T-helper 2 cell treated with Interferon-gamma antibody and Interleukin-4, amounts not matched to agents 100 ng/mL and 5 ng/mL, for 36 hours (primary cell): ENCODE measurements around the gene CHAMP1. TPM values are rescaled to one million over a fixed set of nuclear protein-coding genes. Genes with fewer than 3 reads are reported as not detected.

Experiments
- intact Hi-C: fragments of 100-400 bp; cut with micrococcal nuclease; formaldehyde crosslinking; loops from one replicate; pipeline ENCODE4 v1.15.1; 2023
- total RNA-seq: library from RNA; stranded (reverse); gene quantifications from 2 replicates; pipeline ENCODE4 v1.2.3, GENCODE V29; 2022

Gene CHAMP1, protein sequence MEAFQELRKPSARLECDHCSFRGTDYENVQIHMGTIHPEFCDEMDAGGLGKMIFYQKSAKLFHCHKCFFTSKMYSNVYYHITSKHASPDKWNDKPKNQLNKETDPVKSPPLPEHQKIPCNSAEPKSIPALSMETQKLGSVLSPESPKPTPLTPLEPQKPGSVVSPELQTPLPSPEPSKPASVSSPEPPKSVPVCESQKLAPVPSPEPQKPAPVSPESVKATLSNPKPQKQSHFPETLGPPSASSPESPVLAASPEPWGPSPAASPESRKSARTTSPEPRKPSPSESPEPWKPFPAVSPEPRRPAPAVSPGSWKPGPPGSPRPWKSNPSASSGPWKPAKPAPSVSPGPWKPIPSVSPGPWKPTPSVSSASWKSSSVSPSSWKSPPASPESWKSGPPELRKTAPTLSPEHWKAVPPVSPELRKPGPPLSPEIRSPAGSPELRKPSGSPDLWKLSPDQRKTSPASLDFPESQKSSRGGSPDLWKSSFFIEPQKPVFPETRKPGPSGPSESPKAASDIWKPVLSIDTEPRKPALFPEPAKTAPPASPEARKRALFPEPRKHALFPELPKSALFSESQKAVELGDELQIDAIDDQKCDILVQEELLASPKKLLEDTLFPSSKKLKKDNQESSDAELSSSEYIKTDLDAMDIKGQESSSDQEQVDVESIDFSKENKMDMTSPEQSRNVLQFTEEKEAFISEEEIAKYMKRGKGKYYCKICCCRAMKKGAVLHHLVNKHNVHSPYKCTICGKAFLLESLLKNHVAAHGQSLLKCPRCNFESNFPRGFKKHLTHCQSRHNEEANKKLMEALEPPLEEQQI
- 38.1 and 38.8 TPM in 2 replicates for total RNA-seq

DNA sequence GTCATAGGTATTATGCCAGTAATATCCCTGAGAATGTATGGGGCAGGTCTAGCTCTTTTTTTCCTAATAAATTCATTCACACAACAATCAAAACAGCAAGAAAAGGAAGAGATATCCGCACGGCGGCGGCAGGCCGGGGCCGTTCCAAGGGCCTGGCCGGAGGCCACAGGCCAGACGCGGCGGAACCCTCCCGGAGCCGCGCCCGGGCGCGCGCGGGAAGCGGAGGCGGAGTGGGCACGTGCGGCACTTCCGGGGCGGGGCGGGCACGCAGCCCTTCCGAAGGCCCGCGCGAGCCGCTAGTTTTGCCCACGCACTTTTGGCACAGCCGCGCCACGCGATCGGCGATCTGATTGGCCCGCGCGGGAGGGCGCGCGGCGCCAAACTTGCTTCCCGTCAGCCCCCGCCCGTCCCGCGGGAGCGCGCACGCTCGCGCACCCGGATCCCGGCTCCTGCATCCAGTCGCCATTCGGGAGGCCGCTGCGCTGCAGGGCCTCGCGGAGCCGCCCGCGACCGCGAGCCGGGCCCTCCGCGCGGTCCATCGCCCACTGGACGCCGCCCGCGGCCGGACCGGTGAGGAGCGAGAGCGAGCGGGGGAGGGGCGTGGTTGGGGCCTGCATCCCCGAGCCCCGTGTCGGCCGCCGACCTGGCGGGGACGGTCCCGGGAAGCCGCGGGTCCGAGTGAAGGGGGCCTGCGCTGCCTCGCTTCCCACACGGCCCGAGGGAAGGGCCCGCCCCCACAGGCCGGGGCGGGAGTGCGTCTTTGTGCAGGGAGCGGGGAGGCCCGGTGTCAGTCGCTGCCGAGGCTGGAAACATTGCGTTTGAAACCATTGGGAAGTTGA, at the start of gene CHAMP1:
Gene CHAMP1, plus strand, starts transcription at position 430 of the 839 bp plus-strand sequence. CDS start 9,340 bp downstream, outside the sequence.
- intact Hi-C loops, result loop anchor here (1.0 kb wide), 2 partner anchors 33 to 79 kb away; partner anchors contain the start of gene UPF3A

DNA sequence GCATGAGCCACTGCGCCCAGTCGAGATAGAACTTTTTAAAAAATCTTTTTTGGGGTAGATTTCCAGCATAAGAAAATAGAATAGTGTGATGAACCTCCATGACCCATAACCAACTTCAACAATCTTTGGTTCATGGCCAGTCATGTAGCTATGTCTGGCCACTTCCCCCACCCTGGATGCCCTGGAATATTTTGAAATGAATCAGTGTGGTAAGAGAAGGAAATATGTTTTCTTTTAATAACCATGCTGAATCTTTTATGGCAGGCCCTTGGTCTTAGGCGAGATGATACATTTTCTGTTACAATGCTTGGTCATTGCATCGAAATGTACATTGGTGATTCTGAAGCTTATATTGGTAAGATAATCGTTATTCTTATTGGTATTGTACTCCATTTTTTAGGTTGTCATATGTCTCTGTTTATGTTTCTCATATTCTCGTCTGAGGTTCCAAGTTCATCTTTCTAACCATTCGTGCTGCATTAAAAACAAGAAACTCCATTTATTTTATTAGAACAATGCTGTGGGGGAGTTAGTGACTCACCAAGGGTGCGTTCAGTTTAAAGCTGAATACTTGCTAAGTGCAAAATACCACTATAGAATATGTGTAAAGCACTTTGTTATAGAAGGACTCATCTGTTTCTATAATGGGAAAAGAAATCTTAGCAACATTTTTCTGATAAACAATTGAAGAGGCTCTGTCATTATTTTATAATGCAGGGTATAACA, 49.3 kb upstream of the CHAMP1 start:
- intact Hi-C loops, result no loop called here

DNA sequence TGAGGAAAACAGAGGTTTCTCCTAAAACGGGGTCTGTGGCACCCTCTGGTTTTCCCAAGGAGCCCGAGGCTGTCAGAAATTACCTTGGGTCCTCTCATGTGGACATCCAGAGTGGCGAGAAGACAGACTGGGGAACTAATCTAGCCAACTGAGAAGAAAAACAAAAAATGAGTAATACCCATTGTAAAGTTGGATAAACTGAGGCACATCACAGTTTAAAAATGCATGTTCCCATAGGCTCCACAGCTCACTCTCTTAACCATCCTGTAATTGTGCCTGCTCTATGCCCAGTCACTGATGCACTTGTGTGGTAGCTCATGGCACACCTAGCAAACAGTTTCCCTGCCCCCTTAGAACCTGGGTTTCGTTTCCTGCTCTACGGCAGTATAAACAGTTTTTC, 48.1 kb upstream of the CHAMP1 start:
- intact Hi-C loops, result no loop called here

DNA sequence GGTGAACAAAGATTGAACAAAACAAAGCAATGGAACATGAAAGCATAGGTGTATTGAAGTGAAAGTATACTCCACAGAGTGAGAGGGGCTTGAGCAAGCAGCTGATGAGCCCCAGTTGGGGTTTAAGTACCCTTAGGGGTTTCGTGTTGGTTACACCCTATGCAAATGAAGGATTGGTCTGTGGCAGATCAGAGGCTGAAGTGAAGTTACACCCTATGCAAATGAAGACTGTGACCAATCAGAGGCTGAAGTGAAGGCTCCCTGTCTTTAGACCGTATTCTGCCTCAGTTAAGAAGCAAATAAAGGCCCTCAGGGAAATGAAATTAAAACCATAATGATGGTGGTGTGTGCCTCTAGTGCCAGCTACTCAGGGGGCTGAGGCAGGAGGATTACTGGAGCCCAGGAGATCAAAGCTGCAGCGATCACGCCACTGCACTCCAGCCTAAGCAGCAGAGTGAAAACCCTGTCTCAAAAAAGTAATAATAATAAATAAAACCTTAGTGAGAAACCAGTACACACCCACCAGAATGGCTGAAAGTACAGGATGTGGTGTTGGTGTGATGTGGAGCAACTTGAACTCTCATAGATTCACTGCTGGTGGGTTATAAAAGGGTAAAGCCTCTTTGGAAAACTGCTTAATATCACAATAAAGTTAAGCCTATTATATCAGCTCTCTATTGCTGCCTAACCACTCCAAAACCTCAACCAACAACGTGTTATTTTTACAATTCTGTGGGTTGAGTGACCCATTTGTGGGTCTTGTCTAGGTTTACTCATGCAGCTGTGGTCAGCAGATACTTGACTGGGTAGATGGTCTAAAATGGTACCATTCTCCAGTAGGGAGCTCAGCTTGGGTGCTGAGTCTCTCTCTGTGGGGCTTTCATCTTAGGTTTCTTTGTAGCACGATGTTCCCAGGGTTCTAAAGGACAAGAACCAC, 45.7 kb upstream of the CHAMP1 start:
- intact Hi-C loops, result no loop called here

DNA sequence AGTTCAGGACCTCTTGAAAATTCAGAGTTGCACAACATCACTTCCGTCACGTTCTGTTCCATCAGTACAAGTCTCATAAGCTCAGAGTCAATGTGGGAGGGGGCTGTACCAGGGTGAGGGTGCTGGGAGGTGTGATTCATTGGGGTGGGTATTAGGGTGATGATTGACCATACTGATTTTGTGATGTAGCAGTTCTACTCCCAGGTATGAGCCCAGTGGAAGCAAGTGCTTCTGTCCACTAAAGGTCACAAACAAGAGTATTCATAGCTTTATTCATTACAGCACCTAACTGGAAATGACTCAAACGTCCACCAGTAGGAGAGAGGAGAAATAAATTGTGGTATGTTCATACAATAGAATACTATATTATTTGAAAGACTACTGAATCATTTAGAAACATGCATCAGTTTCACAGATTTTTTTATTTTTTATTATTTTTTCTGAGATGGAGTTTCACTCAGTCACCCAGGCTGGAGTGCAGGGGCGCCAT, 45.0 kb upstream of the CHAMP1 start:
- intact Hi-C loops, result no loop called here

DNA sequence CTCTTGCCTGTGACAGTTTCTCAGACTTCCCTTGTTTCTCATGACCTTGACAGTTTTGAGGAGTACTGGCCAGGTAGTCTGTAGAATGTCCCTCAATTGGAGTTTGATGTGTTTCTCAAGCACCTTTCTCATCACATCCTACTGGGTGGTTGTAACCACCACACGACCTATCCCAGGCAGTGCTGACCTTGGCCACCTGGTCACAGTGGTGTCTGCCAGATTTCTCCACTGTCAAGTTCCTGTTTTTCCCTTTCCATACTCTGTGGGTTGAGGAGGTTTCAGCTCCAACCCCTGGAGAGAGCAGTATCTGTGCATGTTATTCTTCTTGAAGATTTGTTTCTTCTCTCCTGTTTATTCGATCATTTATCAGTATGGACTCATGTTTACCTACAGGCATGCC, 41.3 kb upstream of the CHAMP1 start:
- intact Hi-C loops, result no loop called here

DNA sequence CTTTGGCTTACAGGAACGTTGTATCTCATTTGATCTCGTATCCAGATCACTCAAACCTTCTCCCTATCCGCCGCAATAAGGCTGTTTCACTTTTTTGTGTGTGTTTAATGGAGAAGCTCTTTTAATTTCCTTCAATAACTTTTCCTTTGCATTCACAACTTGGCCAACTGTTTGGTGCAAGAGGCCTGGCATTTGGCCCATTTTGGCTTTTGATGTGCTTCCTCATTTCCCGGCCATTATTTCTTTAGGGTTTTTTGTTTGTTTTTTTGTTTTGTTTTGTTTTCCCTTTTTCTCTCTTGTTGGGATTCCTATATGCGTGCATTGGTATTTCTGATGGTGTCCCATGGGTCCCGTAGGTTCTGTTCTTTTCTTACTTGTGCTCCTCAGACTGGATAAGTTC, 39.0 kb upstream of the CHAMP1 start:
- intact Hi-C loops, result no loop called here

DNA sequence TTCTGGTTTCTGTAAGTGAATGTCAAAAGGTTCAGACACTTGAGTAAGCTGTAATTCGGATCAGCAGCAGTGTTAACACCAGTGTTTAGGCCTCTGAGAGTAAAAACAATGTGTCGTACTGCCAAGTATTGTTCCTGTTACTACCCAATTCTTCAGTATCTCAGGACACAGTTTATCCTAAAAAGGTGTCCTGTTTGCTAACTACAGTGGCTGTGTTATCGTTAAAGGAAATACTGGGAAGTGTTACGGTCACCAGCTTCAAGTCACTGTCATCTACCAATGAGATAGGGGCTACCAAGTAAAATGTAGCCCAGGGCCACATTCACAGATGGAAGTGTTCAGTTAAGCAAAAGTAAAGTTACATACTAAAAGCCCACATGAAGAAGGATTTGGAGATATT, 35.2 kb upstream of the CHAMP1 start:
- intact Hi-C loops, result no loop called here

DNA sequence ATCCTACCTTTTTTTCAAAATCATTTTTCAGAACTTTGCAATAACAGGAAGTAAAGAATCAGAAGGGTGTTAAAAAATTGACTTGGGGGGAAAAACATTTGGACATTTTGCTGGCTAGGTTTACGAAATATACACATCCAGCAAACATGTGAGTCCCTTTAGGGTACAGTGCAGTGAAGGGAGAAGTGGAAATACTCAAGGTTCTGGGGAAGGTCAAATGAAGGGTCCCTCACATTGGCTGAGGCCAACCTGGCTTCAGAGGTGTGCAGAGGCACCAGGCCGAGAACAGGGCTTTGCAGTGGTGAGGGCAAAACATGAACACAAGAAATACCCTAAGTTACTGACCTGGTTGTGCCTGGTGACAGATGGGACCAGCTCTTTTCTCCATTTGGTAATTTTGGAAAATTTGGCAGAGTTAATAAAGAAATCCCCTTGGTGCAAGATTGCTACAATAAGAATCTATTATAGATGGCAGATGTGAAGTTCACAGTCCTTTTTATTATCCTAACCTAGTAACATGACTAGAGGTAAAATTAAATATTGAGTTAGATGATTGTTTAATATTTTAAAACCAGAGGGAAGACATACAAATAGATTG, 34.4 kb upstream of the CHAMP1 start:
- intact Hi-C loops, result loop anchor here (2.0 kb wide), 1 partner anchor 45 kb away; the partner anchor contains the start of gene CDC16

DNA sequence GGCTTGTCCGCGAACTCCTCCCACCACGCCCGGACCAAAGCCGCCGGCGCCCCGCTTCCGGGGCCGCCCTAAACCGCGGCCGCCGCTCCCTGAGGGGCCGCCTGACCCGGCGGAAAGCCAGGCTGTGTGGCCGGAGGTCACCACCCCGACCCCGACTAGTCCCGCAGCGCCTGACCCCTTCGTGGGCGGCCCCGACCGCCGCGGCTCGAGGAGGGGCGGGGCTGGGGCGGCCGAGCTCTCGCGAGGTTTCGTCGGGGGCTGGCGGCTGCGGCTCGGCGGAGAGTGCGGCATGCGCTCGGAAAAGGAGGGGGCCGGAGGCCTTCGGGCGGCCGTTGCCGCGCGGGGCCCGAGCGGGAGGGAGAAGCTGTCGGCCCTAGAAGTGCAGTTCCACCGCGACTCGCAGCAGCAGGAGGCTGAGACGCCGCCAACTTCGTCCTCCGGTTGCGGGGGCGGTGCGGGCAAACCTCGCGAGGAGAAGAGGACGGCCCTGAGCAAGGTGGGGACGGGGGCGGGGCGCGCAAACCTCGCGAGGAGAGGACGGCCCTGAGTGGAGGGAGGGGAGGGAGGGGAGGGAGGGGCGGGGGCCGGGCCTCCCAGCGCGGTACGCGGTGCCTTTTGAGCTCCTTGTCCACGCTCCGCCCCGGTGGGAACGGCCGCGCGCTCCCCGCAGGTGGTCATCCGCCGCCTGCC, 32.8 kb upstream of the CHAMP1 start, which contains the start of gene UPF3A:
Gene UPF3A, plus strand, starts transcription at position 251 of the 690 bp plus-strand sequence. Its CDS starts 39 bp downstream, at position 290.
- intact Hi-C loops, result loop anchor here (1.0 to 2.0 kb wide), 3 partner anchors 33 to 464 kb away; partner anchors contain the start of genes CDC16 and CHAMP1

DNA sequence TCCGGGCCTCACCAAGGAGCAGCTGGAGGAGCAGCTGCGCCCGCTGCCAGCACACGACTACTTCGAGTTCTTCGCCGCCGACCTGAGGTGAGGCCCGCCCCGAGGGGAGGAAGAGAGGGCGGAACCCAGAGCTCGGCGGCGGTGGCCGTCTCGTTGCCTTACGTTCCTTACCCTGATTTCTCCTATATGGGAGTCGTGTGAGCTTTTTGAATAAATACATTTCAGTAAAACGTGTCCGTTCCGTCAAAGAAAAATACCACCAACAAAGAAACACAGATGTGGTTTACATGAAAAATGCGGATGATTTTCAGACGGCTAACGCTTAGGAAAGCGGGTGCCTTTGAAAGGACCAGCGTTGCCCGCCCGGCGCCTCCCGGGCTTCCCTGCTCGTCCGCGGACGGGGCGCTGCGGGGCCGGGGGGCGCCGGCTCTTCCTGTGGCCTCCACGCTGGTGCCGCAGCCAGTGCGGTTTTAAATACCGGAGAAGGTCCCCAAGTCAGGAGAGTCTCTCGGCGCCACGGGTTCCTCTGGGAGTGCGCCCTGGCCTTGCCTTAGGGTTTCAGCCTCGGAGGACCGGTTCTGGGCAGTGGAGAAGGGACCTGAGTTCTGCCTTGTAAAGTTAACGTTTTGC, 32.1 kb upstream of the CHAMP1 start:
- intact Hi-C loops, result no loop called here

DNA sequence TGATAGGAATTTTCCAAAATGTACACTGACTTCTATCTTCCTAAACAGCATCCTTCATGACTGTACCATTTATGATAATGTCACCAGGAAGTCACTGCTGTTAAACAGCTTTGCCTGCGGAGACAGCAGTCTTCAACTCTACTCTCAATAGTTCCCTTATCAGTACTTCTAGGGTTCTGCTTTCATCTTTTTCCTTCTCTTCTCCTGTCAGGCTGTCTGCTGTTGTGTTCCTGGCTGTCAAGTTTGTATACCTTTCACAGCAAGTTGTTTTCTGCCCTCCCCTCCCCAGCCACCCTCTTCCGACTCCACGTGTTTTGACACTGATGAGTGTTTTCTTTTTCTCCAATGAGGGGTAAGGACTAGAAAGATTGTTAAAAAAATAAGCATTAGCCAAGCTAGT, 30.7 kb upstream of the CHAMP1 start:
- intact Hi-C loops, result no loop called here

DNA sequence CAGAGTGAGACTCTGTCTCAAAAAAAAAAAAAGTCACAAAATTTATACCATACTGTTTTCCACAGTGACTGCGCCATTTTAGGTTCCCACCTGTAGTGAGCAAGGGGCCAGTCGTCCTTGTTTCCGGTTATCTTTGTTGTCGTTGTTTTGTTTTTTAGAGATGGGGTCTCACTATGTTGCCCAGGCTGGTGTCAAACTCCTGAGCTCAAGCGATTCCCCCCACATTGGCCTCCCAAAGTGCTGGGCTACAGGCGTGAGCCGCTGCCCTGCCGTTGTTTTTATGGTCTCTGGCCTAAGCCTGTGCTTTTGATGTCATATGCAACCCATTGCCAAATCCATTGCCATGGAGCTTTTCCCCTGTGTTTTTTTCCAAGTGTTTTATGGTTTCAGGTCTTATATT, 29.6 kb upstream of the CHAMP1 start:
- intact Hi-C loops, result no loop called here

DNA sequence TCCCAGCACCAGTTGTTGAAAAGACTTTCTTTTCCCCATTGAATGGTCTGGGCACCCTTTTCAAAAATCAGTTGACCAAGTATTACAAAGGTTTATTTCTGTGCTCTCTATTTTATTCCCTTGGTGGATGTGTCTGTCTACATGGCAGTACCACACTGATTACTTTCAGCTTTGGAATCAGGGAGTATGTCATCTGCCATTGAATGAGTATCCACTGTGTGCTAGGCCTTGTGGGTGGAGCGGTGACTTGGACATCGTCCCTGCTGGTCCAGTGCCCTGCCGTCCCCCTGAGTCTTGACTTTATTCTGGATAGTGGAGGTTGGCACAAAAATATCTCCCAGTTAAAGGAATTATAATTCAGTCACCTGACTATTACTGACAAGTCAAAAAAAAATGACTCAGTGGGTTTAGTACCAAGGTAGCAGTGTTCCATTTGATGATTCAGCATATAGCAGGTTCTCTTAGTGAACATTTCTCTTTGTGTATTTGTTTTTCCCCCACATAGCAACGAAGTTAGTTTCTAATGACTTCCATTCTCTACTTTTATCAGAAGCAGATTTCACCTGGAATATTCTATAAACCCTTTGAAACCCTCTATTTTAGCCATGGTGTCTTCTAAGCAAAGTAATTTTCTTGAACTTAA, 29.0 kb upstream of the CHAMP1 start:
- intact Hi-C loops, result no loop called here

DNA sequence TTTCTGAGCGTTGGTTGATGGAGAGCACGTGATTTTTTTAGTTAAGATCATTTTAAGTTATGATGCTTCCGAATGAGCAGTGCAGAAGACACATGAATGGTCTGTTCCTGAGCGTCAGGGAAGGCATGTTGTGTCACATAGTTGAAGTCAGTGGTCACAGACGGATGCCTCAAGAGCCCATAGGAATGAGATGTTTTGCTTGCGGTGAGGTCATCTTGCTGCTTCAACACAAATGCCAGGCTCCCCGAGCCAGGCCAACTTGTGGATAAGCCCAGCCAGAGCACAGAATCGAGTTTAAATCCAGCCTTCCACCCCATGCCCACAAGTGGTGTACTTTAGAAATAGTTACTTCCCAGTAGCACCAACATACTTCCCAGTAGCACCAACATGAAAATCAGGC, 27.5 kb upstream of the CHAMP1 start:
- intact Hi-C loops, result no loop called here

DNA sequence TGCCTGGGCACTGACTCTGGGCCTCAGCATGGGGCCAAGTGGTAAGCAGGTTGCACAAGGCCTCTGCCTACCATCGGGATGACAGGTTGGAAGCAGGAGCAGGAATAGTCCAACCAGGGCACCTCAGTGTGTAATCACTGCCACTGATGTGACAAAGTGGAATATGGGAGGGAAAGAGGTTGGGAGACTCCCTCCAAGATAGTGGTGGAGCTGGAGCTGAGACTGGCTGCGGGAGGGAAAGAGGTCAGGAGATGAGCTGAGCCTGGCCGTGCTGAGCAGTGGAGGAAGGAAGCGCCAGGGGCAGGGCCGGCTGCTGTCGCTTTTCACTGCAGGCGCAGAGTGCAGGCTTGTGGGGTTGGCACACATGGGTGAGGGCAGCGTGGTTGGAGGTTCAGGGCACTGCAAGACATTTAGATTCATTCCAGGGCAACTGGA, 26.1 kb upstream of the CHAMP1 start:
- intact Hi-C loops, result no loop called here

DNA sequence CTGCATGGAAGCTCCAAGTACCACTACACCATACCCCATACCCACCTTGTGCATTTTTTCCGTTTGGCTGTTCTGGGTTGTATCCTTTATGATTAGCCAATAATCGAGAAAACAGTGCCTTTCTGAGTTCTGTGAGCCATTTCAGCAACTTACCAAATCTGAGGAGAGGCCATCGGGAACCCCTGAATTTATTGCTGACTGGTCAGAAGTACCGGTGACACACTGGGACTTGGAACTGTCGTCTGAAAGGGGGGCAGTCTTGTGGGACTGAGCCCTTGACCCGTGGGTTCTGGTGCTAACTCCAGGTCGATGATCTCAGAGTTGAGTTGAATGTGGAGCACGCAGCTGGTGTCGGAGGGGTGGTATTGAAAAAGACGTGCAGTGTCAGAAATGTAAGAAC, 17.9 kb upstream of the CHAMP1 start:
- intact Hi-C loops, result no loop called here
